ENCODE measurements around the gene AGAP5. TPM values are rescaled to one million over a fixed set of nuclear protein-coding genes. Genes with fewer than 3 reads are reported as not detected.

AGAP5 gene
- total and polyA plus RNA-seq, 9 of the 15 experiments (the other 6 are each of a cell fraction or from before 2014, with no cell fraction given), result 0.32 to 7.5 (median 5.3) TPM

DNA sequence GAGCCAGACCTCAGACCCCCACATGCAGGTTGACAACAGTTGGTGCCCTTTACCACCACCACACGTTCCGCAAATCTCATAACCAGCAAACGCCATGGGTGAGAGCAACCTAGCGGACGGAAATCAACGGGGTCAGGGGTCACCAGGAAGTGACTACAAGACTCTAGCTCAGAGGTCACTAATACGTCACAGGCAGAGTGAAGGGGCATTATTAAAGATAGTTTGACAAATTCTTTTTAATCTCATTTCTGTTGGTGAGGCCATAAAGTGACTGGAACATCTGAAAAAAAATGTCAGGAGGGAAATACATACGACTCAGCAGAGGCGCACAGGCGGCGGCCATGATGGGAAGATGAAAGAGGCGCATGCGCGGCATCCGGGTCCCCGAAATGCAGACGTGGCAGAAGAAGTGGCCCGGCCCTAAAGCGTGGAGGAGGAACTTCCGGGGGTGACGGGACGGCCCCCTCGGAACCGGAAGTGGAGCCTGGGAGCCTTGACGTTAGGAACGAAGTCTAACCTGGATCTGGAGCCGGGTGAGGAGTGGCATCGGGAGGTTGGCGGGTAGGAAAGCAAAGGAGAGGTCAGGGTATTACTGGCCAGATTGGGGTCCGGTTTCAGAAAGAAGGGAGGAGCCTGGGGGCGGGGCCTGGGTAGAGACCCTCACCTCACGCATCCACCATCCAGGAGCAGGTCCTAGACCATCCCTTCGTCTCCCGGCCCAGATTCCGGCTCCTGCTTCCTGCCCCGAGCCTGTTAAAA lies 46.2 kb upstream of the AGAP5 start, which contains the start of gene SEC24C (continued):
- TF ChIP-seq FOXO4 (CRISPR knock-in tag; IDR thresholded peaks at IDR 0.05) (peak; percentile 76; the same call in 1 of the 2 replicates), ZNF668 (CRISPR knock-in tag; IDR thresholded peaks at IDR 0.05) (no peak), ZBTB7A (IDR thresholded peaks at IDR 0.05; ENCODE audit: borderline replicate concordance, control insufficient read depth, low read depth, low read length) (peak; percentile 73), NBN (IDR thresholded peaks at IDR 0.05; ENCODE audit: low read depth) (peak; percentile 98), SMAD1 (IDR thresholded peaks at IDR 0.05; ENCODE audit: low read depth, low read length, partially characterized antibody) (no peak), SMAD3 (CRISPR knock-in tag; conservative IDR thresholded peaks at IDR 0.05) (peak; percentile 90), CBFB (CRISPR knock-in tag; IDR thresholded peaks at IDR 0.05) (0 out of 2 replicates have a peak, but pooled peaks have one; percentile 67), ZC3H4 (CRISPR knock-in tag; IDR thresholded peaks at IDR 0.05; ENCODE audit: borderline replicate concordance) (no peak), HINFP (tag; conservative IDR thresholded peaks at IDR 0.05; ENCODE audit: low read depth) (no peak), NFE2L1 (tag; IDR thresholded peaks at IDR 0.05; ENCODE audit: borderline replicate concordance, low read depth) (no peak), MTA2 (IDR thresholded peaks at IDR 0.05; ENCODE audit: low read depth) (peak; percentile 69), ZNF197 (CRISPR knock-in tag; IDR thresholded peaks at IDR 0.05; ENCODE audit: low read depth) (peak; percentile 13), DPF2 (IDR thresholded peaks at IDR 0.05) (peak; percentile 74), PHF20 (IDR thresholded peaks at IDR 0.05; ENCODE audit: partially characterized antibody) (peak; percentile 96), SREBF2 (CRISPR knock-in tag; IDR thresholded peaks at IDR 0.05) (no peak)
- TF ChIP-seq, protein P1, sequence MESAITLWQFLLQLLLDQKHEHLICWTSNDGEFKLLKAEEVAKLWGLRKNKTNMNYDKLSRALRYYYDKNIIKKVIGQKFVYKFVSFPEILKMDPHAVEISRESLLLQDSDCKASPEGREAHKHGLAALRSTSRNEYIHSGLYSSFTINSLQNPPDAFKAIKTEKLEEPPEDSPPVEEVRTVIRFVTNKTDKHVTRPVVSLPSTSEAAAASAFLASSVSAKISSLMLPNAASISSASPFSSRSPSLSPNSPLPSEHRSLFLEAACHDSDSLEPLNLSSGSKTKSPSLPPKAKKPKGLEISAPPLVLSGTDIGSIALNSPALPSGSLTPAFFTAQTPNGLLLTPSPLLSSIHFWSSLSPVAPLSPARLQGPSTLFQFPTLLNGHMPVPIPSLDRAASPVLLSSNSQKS (CRISPR knock-in tag; IDR thresholded peaks at IDR 0.05), result no peak
- TF ChIP-seq, protein P2, sequence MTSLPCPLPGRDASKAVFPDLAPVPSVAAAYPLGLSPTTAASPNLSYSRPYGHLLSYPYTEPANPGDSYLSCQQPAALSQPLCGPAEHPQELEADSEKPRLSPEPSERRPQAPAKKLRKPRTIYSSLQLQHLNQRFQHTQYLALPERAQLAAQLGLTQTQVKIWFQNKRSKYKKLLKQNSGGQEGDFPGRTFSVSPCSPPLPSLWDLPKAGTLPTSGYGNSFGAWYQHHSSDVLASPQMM (CRISPR knock-in tag; IDR thresholded peaks at IDR 0.05), result no peak
